T-cell (primary cell): ENCODE measurements around the gene HABP4. TPM values are rescaled to one million over a fixed set of nuclear protein-coding genes. Genes with fewer than 3 reads are reported as not detected.
A peak's percentile ranks its signal among the peaks of the same experiment; 100 is the strongest.

Experiments used
- ATAC-seq, 4 experiments: fragments of 200-7000 bp in 3 of 4; fragments of 150-1000 bp in 1 of 4; cut with Tn5 transposase; replicated peaks in 1 of 4; 1 replicate in 3 of 4; 2 replicates in 1 of 4; pipeline ENCODE4 v1.10.0; 2021; ENCODE audit warnings: moderate library complexity in 3 of 4, mild to moderate bottlenecking in 2 of 4, moderate number of reproducible peaks in 1 of 4
- CTCF ChIA-PET, 2 donors: fragments of 300-600 bp; sonication (Branson Sonifier 250); formaldehyde crosslinking; loops; one replicate each; lab custom pipeline; 2022; ENCODE audit warnings: antibody characterized with exemption in 2 of 2; lab: Charles Lee
- POLR2A ChIA-PET, 2 donors: fragments of 300-600 bp; sonication (Branson Sonifier 250); formaldehyde crosslinking; loops; one replicate each; lab custom pipeline; 2022; ENCODE audit warnings: antibody characterized with exemption in 2 of 2; lab: Charles Lee
- DNase-seq, 35 experiments: peaks; one replicate each; pipeline versions ENCODE4 v3.0.0 to v3.0.0-alpha.2; 2013 to 2023
- H3K27ac ChIP-seq: one replicate; pipeline ENCODE4 v1.5.1; 2013; ENCODE audit warnings: low read length
- H3K27me3 ChIP-seq, 2 experiments: replicated peaks in 1 of 2; 1 replicate in 1 of 2; 2 replicates in 1 of 2; pipeline versions ENCODE4 v1.6.1 to v1.7.0; 2013; ENCODE audit warnings: low read length in 1 of 2, mixed read lengths in 1 of 2; ENCODE audit not compliant: control insufficient read depth in 2 of 2, insufficient read depth in 2 of 2; ENCODE audit errors: extremely low read depth in 1 of 2
- H3K36me3 ChIP-seq, 2 donors: 1 replicate in 1 of 2; 2 replicates in 1 of 2; pipeline versions ENCODE4 v1.6.1 to v1.7.0; 2013; ENCODE audit warnings: low read length in 1 of 2; ENCODE audit not compliant: control insufficient read depth in 2 of 2, insufficient read depth in 1 of 2; ENCODE audit errors: extremely low read depth in 1 of 2
- H3K4me1 ChIP-seq, 2 experiments: 1 replicate in 1 of 2; 2 replicates in 1 of 2; pipeline versions ENCODE4 v1.6.1 to v1.7.0; 2013; ENCODE audit warnings: low read length in 2 of 2, mixed read lengths in 1 of 2; ENCODE audit not compliant: insufficient read depth in 2 of 2, control insufficient read depth in 1 of 2; ENCODE audit errors: extremely low read depth in 1 of 2
- H3K4me3 ChIP-seq, 2 donors: 1 replicate in 1 of 2; 2 replicates in 1 of 2; pipeline versions ENCODE4 v1.5.1 to v1.7.0; 2013; ENCODE audit warnings: mild to moderate bottlenecking in 2 of 2, low read length in 1 of 2, moderate library complexity in 1 of 2; ENCODE audit not compliant: control insufficient read depth in 1 of 2; ENCODE audit errors: extremely low read depth in 1 of 2
- H3K9me3 ChIP-seq: 2 replicates; pipeline ENCODE4 v1.7.0; 2013
- H3K27ac Mint-ChIP-seq, 2 donors: one replicate each; pipeline ENCODE4 v1.8.0; 2020 to 2021; ENCODE audit warnings: mild to moderate bottlenecking in 2 of 2, mixed read lengths in 2 of 2
- H3K27me3 Mint-ChIP-seq, 2 donors: one replicate each; pipeline ENCODE4 v1.8.0; 2021 to 2022; ENCODE audit warnings: mixed read lengths in 2 of 2
- H3K36me3 Mint-ChIP-seq: one replicate; pipeline ENCODE4 v1.8.0; 2021; ENCODE audit warnings: mixed read lengths
- H3K4me1 Mint-ChIP-seq, 3 donors: one replicate each; pipeline ENCODE4 v1.8.0; 2020 to 2022; ENCODE audit warnings: mixed read lengths in 3 of 3, mild to moderate bottlenecking in 1 of 3
- H3K4me3 Mint-ChIP-seq, 3 donors: one replicate each; pipeline ENCODE4 v1.8.0; 2020 to 2022; ENCODE audit warnings: mild to moderate bottlenecking in 3 of 3, mixed read lengths in 3 of 3, moderate library complexity in 3 of 3
- H3K9me3 Mint-ChIP-seq, 3 donors: one replicate each; pipeline ENCODE4 v1.8.0; 2020 to 2022; ENCODE audit warnings: mixed read lengths in 3 of 3
- whole genome bisulfite sequencing: methylation state at CpG from one replicate; pipeline ENCODE4 v1.1.5; 2013; ENCODE audit warnings: missing lambda C conversion rate; ENCODE audit not compliant: insufficient coverage; 5-methylcytosine and 5-hydroxymethylcytosine counted together
- total RNA-seq, 35 experiments: library from RNA in 6 of 35; stranded (reverse) in 6 of 35; fragments of 120-200 nt in 1 of 35; gene quantifications; one replicate each; pipeline versions ENCODE4 v1.2.1 to v1.2.4 and lab custom pipeline; 2013 to 2026

Gene HABP4
- total RNA-seq, 5 donors from 2014 or later (not counting 1 experiment from before 2014, with no cell fraction given): 18.2 to 30.8 (median 25.3) TPM

DNA sequence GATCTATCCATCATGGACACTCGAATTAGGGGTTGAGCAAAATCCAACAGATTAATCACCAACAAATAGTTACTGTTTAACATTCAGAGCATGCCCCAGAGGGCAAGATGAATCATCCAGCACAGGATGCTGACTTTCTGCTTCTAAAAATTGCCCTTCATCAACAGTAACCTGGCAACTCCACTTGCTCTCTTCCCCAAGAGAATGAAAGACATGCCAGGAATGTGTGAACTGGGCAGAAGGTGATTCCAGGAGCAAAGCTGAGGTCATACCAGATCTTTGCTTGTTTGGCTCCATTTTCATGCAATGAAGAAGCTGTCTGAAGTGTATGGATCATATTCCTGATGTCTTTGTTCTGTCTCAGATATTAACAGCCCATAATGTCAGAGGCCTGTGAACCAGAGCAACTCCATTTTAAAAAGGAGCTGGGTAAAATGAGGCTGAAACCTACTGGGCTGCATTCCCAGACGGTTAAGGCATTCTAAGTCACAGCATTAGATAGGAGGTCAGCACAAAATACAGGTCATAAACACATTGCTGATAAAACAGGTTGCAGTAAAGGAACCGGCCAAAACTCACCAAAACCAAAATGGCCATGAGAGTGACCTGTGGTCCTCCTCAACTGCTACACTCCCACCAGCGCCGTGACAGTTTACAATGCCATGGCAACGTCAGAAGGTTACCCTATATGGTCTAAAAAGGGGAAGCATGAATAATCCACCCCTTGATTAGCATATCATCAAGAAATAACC, 29.3 kb upstream of the HABP4 start:
- Histone ChIP-seq H3K9me3 (no peaks in the 10 kb centered on the region), H3K4me3 (no peak overlapping the region), H3K27me3 (no peaks in the 10 kb centered on the region), H3K4me1 (peaks cover 4 to 27% of the 10 kb centered on the region in 2 experiments), H3K36me3 (no peaks in the 10 kb centered on the region), H3K27ac (peak overlapping the region; percentile 79)
- peak overlapping the region; percentile 77 to 88 for H3K27ac Mint-ChIP-seq
- H3K4me1 Mint-ChIP-seq: peaks cover 18 to 34% (median 29%) of the 10 kb centered on the region in 3 donors
- no CpG with 5 or more reads among the region's 6 CpGs for WGBS
- ChIA-PET CTCF (interaction anchor here in 1 of 2 donors (1.3 kb wide), 1 partner anchor 11 kb away, joined by 3 read pairs; no protein-coding TSS in a partner anchor), POLR2A (no interaction called here)
- H3K9me3 Mint-ChIP-seq: no peaks in the 10 kb centered on the region
- no peak for ATAC-seq
- no peaks in the 10 kb centered on the region for H3K27me3 Mint-ChIP-seq
- peak overlapping the region in 2 of 3 donors; percentile 72 to 85 for H3K4me3 Mint-ChIP-seq
- no peaks in the 10 kb centered on the region for H3K36me3 Mint-ChIP-seq
- peak in 1 of 35 experiments; percentile 6 for DNase-seq

DNA sequence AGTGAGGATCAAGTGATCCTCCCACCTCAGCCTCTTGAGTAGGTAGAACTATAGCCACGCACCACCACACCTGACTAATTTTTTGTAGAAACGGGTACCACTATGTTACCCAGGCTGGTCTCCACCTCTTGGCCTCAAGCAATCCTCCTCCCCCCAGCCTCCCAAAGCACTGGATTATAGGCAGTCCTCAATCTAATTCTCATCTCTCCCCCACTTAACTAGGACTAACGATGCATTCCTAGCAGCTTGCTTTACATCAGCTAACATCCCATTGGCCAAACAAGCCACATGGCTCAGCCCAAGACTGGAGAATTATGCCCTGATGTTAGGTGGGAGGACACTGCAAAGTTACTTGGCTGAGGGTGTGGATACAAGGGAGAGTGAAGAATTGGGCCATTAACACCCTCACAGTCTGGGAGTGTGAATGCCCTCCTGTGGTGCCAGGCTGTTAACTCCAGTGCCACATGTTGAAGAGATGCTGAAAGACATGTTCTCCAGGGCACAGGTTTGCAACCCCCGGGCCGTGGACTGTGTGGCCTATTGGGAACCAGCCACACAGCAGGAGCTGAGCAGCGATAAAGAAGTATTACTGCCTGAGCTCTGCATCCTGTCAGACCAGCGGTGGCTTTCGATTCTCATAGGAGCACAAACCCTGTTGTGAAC, 26.5 kb upstream of the HABP4 start:
- Histone ChIP-seq H3K9me3 (no peaks in the 10 kb centered on the region), H3K27me3 (no peaks in the 10 kb centered on the region), H3K4me1 (peaks cover 0 to 17% of the 10 kb centered on the region in 2 experiments), H3K36me3 (no peaks in the 10 kb centered on the region), H3K27ac (no peak overlapping the region), H3K4me3 (no peak overlapping the region)
- peaks cover 9 to 29% (median 26%) of the 10 kb centered on the region in 3 donors for H3K4me1 Mint-ChIP-seq
- ChIA-PET POLR2A (no interaction called here), CTCF (no interaction called here)
- H3K9me3 Mint-ChIP-seq: no peaks in the 10 kb centered on the region
- no peak for DNase-seq
- WGBS: 100% methylated on average over 2 of the region's 8 CpGs
- no peaks in the 10 kb centered on the region for H3K27me3 Mint-ChIP-seq
- H3K4me3 Mint-ChIP-seq: no peak overlapping the region
- no peak for ATAC-seq
- no peaks in the 10 kb centered on the region for H3K36me3 Mint-ChIP-seq
- H3K27ac Mint-ChIP-seq: no peak overlapping the region

DNA sequence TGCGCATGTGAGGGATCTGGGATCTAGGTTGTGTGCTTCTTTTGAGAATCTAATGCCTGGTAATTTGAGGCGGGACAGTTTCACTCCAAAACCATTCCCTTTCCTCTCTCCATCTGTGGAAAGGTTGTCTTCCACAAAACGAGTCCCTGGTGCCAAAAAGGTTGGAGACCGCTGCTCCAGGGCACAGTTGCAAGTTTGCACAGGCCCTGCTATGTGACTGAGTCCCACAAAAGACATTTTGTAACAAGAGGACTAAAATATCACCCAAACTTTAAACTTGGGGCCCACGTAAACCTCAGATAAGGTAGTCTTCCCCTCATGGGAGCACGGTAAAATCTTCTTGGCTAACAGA, 26.0 kb upstream of the HABP4 start:
- no peak overlapping the region for H3K4me3 ChIP-seq
- Mint-ChIP-seq H3K36me3 (no peaks in the 10 kb centered on the region), H3K9me3 (no peaks in the 10 kb centered on the region), H3K4me1 (peaks cover 9 to 29% (median 26%) of the 10 kb centered on the region in 3 donors), H3K27me3 (no peaks in the 10 kb centered on the region), H3K4me3 (no peak overlapping the region), H3K27ac (no peak overlapping the region)
- DNase-seq (no peak), ATAC-seq (no peak)
- WGBS: 92% methylated on average over 2 of the region's 6 CpGs
- H3K27me3 ChIP-seq: no peaks in the 10 kb centered on the region
- H3K27ac ChIP-seq: no peak overlapping the region
- POLR2A ChIA-PET: no interaction called here
- no peaks in the 10 kb centered on the region for H3K9me3 ChIP-seq
- no peaks in the 10 kb centered on the region for H3K36me3 ChIP-seq
- peaks cover 0 to 17% of the 10 kb centered on the region in 2 experiments for H3K4me1 ChIP-seq
- CTCF ChIA-PET: no interaction called here

DNA sequence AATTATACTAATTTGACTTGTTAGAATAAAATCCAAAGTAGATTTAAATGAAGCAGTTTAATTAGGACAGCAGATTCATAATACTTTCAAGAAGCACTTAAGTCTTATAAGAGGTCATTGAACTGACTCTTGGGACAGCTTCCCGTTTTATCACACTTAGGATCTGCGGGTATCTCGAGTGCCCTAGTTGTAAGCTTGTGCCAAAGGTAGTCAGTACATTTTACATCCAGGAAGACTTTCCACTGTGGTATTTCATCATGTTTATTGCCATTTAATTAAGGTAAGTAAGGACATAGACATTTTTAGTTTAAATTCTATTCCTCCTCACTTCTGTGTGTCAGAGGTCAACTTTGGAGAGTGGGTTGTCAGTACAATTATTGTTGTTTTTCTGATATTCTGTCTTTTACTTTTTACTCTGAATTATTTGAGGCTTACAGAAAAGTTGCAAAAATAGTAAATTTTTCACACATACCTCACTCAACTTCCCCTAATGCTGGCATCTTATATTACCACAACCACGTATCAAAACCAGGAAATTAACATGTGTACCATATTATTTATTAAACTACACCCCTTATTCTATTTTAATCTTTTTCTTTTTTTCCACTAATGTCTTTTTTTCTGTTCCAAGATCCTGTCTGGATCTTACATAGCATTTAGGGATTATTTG, 24.3 kb upstream of the HABP4 start:
- ChIA-PET POLR2A (no interaction called here), CTCF (no interaction called here)
- ATAC-seq: peak in 1 of 4 experiments; percentile 43
- Mint-ChIP-seq H3K4me3 (no peak overlapping the region), H3K36me3 (no peaks in the 10 kb centered on the region), H3K9me3 (no peaks in the 10 kb centered on the region), H3K27me3 (no peaks in the 10 kb centered on the region), H3K27ac (peak overlapping the region; percentile 67 to 69), H3K4me1 (peaks cover 0 to 15% (median 13%) of the 10 kb centered on the region in 3 donors)
- H3K27me3 ChIP-seq: no peaks in the 10 kb centered on the region
- peak in 1 of 35 experiments; percentile 45 for DNase-seq
- H3K4me3 ChIP-seq: no peak overlapping the region
- H3K27ac ChIP-seq: peak overlapping the region; percentile 38
- H3K4me1 ChIP-seq: peaks cover 0 to 11% of the 10 kb centered on the region in 2 experiments
- no peaks in the 10 kb centered on the region for H3K36me3 ChIP-seq
- no peaks in the 10 kb centered on the region for H3K9me3 ChIP-seq
- 58% methylated on average over 2 of the region's 4 CpGs for WGBS

DNA sequence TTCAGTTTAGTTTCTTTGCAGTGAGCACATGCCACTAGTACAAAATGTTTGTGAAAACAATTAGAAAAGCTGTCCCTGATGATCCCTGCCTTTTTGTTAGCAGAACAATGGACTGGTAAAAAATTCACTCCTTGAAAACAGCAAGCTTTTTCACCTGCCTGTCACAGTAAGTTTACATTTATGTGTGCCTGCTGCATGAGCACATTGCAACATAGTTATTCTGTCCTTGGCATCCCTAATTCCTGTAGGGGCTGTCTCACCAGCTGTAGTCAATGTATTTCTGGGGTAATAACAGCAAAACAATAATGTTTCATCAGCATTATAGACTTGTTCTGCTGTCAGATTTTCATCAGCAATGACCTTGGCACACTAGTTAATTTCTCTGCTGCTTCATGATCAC, 20.2 kb upstream of the HABP4 start:
- H3K4me3 ChIP-seq: no peak overlapping the region
- POLR2A ChIA-PET: no interaction called here
- H3K4me1 Mint-ChIP-seq: peaks cover 0 to 8% (median 8%) of the 10 kb centered on the region in 3 donors
- CTCF ChIA-PET: interaction anchor here (0.5 to 0.7 kb wide), 2 partner anchors 121 to 332 kb away, joined by 3 read pairs; no protein-coding TSS in a partner anchor
- no peaks in the 10 kb centered on the region for H3K9me3 Mint-ChIP-seq
- H3K27me3 ChIP-seq: peaks cover 0 to 2% of the 10 kb centered on the region in 2 experiments
- H3K9me3 ChIP-seq: no peaks in the 10 kb centered on the region
- no peak for ATAC-seq
- no peak overlapping the region for H3K27ac ChIP-seq
- H3K4me3 Mint-ChIP-seq: no peak overlapping the region
- peaks cover 0 to 3% of the 10 kb centered on the region in 2 donors for H3K27me3 Mint-ChIP-seq
- no peaks in the 10 kb centered on the region for H3K36me3 Mint-ChIP-seq
- no peak overlapping the region for H3K27ac Mint-ChIP-seq
- no peaks in the 10 kb centered on the region for H3K36me3 ChIP-seq
- H3K4me1 ChIP-seq: peaks cover 0 to 10% of the 10 kb centered on the region in 2 experiments
- DNase-seq: no peak

DNA sequence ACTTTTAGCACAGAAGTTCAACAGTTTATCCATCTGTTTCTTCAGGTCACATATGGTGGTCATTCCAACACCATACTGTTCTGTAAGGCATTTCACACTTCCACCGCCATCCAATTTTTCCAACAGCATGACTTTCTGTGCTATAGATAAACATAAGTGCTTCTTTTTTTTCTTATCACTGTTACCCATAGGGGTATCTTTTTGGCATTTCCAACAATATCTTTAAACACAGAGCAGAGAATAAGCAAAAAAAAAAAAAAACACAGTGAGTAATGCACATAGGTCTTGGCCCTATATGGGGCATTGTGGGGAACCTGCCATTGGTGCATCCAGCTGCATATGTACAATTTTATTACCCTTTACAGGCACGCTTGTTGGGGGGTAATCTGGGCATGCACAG, 19.6 kb upstream of the HABP4 start:
- ATAC-seq (no peak), DNase-seq (no peak)
- POLR2A ChIA-PET: no interaction called here
- Histone ChIP-seq H3K27ac (no peak overlapping the region), H3K4me1 (peaks cover 0 to 5% of the 10 kb centered on the region in 2 experiments), H3K4me3 (no peak overlapping the region), H3K36me3 (no peaks in the 10 kb centered on the region), H3K27me3 (peaks cover 0 to 2% of the 10 kb centered on the region in 2 experiments), H3K9me3 (no peaks in the 10 kb centered on the region)
- CTCF ChIA-PET: no interaction called here
- no peaks in the 10 kb centered on the region for H3K9me3 Mint-ChIP-seq
- peaks cover 0 to 3% of the 10 kb centered on the region in 2 donors for H3K27me3 Mint-ChIP-seq
- H3K27ac Mint-ChIP-seq: no peak overlapping the region
- no peaks in the 10 kb centered on the region for H3K36me3 Mint-ChIP-seq
- no CpG with 5 or more reads among the region's 2 CpGs for WGBS
- peaks cover 0 to 7% (median 7%) of the 10 kb centered on the region in 3 donors for H3K4me1 Mint-ChIP-seq
- H3K4me3 Mint-ChIP-seq: no peak overlapping the region
